Activated T-cell treated with anti-CD3 and anti-CD28 coated beads for 1 hour (primary cell): ENCODE measurements around the gene HNRNPL.
"Not testable (repeated sequence)": the region's sequence is repeated elsewhere in the genome, so short reads cannot be mapped to it uniquely, and the experiment has no call there.

ENCODE experiments used
- DNase-seq: peaks from one replicate; pipeline ENCODE4 v3.0.0-alpha.2; 2020; ENCODE audit warnings: low read depth

HNRNPL gene

DNA sequence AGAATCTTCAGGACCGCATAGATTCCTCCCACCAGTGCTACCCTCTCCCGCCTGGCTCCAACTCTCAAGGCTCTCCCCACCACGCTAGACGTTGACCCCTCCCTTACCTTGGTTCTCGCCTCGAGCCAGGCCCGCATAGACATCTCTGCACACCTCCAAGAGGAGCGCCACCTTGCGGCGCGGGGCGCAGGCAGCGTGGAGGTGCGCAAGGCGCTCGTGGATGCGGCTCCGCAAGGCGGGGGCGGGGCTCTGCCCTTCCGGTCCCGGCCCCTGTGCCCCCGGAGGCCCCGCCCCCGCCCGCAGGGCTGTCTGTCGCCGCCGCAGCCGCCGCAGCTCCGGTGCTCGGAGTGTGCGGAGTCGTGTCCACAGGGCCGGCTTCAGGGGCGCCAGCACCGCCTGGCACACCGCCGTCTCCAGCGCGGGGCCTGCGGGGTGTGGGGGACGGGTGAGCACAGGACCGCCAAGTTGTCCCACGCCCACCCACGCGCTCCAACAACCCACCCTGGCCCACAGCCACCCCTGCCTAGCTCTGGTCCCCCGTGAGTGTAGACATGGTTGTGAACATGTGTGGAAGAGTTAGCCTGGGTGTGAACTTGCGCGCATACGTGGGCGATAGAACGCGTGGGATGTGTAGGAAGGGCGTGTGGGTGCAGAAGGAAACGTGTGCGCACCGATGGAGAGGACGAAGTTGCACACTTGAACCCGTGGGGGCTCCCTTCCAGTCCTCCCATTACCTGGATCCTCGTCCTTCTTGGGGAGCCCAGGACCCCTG, 20.2 kb upstream of the HNRNPL start:
- DNase-seq, result peak; percentile 92

GRCh38 chr19:38869160-38869835, 19.5 kb upstream of the HNRNPL start:
- no peak for DNase-seq

GRCh38 chr19:38868551-38868950, 18.8 kb upstream of the HNRNPL start:
- no peak for DNase-seq

GRCh38 chr19:38867171-38867780, 17.5 kb upstream of the HNRNPL start:
- no peak for DNase-seq

- no peak for DNase-seq
These were observed 12.7 kb upstream of the HNRNPL start for GRCh38 chr19:38862321-38863059.

DNA sequence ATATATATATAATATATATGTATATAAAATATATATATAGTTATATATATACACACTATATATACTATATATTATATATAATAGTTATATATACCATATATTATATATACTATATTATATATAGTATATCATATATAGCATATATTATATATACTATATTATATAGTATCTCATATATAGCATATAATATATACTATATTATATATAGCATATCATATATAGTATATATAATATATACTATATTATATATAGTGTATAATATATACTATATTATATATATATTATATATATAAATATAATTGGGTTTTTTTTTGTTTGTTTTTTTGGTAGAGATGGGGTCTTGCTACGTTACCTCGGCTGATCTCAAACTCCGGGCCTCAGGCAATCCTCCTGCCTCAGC, 11.6 kb upstream of the HNRNPL start:
- no peak for DNase-seq

- not testable (repeated sequence) for DNase-seq
These were observed 9.9 kb upstream of the HNRNPL start for GRCh38 chr19:38859631-38860204.

DNA sequence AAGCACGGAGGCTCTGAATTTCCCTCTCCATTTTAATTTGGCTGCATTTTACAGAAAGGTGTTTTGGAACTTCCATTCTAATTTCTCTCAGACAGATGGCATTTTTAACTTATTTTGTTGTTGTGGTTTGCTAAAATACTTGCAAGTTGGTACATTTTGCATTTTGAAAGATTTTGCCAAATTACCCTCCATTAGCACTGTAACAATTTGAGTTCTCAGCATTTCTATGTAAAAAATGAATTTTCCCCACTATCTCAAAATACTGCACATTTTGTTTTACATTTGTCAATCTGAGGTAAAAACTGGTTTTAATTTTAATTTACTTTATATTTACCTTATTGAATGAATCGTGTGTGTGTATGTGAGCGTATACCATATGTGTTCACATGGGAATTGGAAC, 7.0 kb upstream of the HNRNPL start:
- no peak for DNase-seq

GRCh38 chr19:38855751-38856150, 6.0 kb upstream of the HNRNPL start:
- DNase-seq, result not testable (repeated sequence)

- DNase-seq, result not testable (repeated sequence)
These were observed 5.2 kb upstream of the HNRNPL start for GRCh38 chr19:38854961-38855360.

- no peak for DNase-seq
These were observed 3.4 kb upstream of the HNRNPL start for GRCh38 chr19:38853214-38853613.

GRCh38 chr19:38852231-38853044, 2.7 kb upstream of the HNRNPL start:
- DNase-seq, result peak; percentile 39

- peak; percentile 85 for DNase-seq
These were observed 1.9 kb upstream of the HNRNPL start for GRCh38 chr19:38851622-38852230.

GRCh38 chr19:38850976-38851621, 1.3 kb upstream of the HNRNPL start:
- DNase-seq, result no peak

DNA sequence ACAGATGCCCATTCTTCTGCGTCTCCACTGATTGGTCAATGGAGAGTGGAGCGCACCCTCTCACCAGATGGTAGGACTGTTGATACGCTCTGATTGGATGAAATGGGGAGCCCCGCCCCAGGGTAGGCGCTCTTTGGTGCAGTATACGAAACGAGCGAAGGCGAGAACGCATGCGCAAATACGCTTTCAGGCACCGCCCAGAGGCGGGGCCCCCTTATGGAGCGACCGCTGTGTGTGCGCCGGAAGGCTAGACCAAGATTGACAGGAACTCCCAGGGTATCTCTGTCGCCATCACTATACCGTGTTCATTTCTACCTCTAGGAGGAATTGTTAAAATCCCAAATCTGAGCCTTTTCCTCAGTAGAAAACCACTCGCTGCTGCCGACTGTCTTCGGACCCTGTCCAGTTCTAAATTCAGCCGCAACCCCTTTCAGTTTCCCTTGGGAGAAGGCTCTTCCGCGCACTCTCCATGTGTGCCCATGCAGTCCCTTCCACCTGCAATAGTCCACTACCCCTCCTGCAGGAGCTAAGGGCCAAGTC, 720 bp upstream of the HNRNPL start:
- peak; percentile 96 for DNase-seq

DNA sequence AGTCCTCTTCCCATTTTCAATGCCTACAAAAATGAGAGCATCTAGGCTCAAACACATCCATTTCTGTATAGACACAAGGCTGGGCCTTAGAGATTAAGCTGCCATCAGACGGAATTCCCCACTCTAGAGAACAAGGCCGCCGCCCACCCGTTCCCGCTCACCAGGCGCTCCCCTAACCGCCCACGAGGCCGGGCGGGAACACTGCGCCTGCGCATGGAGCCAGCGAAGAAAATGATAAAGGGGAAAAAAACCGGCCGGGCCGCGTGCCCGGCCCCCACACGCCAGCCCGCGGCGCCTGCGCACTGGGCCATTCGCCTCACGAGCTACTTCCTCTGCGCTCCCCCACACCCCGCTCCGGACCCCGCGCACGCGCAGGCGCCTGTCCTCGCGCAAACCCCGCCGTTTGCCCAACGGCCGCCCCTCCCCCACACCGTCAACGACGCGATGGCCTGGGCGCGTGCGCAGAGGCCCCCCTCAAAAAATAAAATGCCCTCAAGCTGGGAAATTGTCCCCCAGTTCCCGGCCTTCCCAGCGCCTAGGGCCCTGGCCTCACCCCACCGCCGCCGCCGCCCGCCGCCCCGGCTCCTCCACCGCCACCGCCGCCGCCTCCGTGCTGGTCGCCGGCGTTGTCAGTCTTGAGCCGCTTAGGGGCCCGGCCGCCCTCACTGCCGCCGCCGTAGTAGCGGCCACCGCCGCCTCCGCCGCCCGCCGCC, 483 bp downstream of the HNRNPL start:
- peak; percentile 98 for DNase-seq

GRCh38 chr19:38848299-38849146, 1.3 kb downstream of the HNRNPL start:
- no peak for DNase-seq

DNA sequence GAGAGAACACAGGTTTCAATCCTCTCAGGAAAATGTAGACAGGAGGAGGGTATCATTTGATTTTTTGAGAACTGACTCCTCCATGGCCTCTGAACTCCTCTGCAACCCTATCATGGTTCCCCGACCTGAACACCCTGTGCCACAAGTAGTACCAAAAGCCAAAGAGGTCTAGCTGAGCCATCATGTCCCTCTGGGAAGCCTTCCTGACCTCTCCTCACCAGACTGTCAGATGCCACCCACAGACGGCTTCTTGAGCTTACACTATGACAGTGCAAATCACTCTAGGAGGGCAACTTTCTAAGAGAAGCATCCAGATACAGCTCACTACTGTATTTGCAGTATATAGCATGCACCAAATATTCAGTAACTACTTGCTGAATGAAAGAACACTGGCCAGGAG, 3.7 kb downstream of the HNRNPL start:
- no peak for DNase-seq
